ENCODE data around the gene PDCD11.

PDCD11 gene

DNA sequence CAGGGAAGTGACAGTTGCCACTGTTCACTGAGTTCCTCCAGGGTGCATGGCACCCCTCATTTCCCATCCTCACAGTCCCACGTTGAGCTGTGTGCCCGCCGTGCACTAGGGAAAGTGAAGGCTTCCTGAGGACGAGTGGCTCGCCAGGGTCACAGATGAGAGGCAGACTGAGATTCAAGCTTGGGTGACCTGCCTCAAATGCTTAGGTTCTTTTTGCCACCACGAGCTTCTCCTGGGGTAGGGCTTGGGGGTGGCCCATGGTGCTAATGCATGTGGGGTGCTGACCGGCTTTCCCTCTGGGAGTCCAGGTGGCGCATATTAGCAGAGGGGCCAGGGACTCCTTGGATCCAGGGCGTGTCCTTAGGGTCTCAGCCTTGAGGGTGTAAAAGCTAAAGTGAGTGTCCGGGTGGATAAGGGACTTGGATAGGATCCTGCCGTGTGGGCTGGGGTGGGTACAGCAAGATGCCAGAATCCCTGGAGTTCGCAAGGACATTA is 53.8 kb downstream of the PDCD11 start:
- DNase-seq = no peak

GRCh38 chr10:103451091-103451813 is 54.8 kb downstream of the PDCD11 start:
- peak; percentile 32 for DNase-seq

GRCh38 chr10:103451831-103452505 is 55.5 kb downstream of the PDCD11 start, which contains the start of gene CALHM2:
Gene CALHM2 (minus strand): TSS chr10:103452370. CDS start chr10:103449941, 2,429 bp downstream.
- DNase-seq = peak; percentile 38

DNA sequence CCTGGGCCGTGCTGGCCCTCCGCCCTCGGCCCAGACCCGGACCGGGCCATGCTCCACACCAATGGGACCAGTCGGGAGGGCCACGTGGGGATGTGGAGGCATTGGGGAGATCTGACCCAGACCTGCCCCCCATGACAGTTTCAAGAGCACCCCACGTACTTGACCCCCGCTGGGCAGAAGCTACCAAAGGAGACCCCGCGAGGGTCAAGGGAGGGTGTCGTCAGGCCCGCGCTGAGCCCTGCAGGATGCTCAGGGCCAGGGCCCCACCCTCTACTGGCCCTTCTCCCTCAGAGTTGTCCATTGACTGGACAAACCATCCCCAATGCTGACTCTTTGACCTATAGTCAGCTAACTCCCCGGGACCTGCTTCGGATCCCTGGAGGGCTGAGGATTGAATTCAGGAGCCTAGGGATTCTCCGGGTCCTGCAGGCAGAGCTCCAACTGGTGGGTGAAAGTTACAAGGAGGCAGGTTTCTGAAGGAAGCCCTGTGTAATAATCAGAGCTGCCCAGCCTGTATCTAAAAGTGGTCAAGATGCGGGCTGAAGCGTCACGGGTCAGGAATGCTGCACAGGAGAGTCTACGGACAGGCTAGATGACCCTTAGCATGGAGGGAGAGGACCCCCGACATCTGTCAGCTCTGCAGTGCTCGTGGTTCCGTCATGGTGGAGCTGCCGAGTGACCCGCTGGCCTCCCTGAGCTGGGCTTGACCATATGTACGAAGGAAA is 56.2 kb downstream of the PDCD11 start:
- no peak for DNase-seq

DNA sequence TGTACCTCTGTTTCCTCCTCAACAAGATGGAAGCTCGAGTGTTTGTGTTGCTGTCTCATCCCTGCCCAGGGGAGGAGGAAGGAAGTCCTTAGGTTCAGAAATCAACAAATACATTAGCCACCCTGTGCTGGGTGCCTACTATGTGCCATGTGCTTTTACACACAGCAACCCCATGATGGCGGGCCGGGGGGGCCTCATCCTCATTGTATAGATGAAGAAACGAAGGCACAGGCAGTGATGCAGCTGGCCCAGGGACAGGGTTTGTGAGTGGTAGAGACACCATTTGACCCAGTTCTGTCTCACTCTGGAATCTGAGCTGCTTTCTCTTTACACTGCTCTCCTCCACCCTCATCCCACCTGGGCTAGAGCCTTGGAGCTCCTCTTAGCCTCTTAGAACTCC is 57.6 kb downstream of the PDCD11 start:
- no peak for DNase-seq

DNA sequence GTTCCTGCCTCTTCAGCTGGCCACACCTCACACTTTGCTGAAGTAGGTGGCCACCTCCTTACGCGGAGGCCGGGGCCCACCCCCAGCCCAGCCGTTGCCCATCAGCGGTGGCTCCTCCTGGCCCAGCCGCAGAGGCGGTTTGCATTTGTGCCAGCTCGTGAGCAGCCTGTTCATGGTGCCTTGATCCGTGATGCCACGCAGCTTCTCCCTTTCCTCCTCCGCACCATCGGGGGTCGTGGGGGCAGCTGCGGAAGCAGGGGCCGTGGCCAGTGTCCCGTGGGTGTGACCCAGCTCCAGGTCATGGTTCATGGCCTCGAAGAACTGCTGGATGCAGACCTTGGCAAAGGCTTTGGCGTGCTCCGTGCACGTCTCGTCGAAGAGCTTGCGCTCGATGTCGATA is 58.8 kb downstream of the PDCD11 start:
- no peak for DNase-seq

GRCh38 chr10:103456074-103456660 is 59.7 kb downstream of the PDCD11 start:
- DNase-seq = no peak

DNA sequence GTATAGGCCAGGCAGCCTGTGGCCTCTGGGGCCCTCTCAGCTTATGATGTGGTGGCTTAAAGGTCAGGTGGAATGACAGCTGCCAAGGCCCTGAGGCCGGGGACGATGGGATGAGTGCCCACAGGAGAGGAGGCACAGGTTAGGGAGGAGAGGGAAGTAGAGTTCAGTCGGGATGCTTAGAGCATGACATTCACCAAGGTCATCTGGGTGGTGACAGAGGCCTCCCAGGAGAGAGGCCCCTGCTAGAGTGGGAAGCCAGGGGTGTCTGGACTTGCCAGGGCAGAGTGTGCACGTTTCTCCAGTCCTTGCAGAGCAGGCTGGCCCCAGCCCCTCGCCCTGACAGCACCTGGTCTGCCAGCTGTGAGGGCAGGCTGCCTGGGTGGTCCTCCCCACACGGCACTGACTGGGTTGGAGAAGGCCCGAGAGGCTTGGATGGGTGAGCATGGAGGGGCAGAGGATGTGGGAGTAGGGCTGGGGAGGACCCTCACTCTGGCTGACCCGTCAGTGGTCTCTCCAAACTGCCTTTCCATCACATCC is 60.8 kb downstream of the PDCD11 start:
- no peak for DNase-seq

GRCh38 chr10:103457896-103458583 is 61.6 kb downstream of the PDCD11 start:
- no peak for DNase-seq

GRCh38 chr10:103458720-103459119 is 62.3 kb downstream of the PDCD11 start, which contains the start of gene CALHM1:
Gene CALHM1 (minus strand): TSS chr10:103458900. CDS start chr10:103458751, 149 bp downstream.
- no peak for DNase-seq

GRCh38 chr10:103459615-103460014 is 63.2 kb downstream of the PDCD11 start:
- DNase-seq = no peak

DNA sequence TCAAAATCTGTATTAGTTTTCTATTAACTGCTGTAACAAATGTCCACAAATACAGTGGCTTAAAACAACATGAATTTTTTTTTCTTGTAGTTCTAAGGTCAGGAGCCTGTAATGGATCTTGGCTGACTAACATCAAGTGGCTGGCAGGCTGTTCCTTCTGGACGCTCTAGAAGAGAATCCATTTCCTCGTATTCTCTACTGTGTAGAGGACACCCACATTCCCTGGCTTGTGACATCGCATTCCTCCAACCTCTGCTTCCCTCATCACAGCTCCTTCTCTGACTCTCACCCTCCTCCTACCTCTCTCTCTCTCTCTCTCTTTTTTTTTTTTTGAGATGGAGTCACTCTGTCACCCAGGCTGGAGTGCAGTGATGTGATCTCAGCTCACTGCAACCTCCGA is 67.1 kb downstream of the PDCD11 start:
- DNase-seq = no peak

DNA sequence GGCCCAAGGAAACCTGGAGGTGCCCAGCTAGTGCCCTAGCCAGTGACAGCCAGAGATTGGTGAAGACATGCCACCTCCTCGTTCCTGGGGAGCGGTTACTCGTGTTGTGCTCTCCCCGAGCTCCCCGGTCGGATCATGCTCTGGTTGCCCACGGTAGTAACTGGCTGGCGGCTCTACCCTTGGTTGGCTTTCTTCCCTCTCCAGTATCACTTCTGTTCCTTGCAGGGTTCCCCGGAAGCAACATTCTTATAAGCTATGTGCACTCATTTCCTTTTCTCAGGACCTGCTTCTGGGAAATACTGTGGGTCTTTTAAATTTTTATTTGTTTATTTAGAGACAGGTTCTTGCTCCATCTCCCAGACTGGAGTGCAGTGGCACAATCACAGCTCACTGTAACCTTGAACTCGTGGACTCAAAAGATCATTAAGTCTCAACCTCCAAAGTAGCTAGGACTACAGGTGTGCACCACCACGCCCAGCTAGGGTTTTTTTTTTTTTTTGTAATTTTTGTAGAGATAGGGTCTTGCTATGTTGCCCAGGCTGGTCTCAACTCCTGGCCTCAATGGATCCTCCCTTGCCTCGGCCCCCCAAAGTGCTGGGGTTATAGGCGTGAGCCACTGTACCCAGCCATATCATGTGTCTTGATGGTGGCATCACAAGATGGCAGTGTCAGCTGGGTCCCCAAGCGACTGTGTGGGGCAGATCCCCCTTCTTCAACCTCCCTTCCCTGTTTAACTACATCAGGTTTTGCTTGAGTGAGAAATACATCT is 69.2 kb downstream of the PDCD11 start:
- no peak for DNase-seq

- no peak for DNase-seq
These were observed 70.3 kb downstream of the PDCD11 start for GRCh38 chr10:103466734-103467133.

DNA sequence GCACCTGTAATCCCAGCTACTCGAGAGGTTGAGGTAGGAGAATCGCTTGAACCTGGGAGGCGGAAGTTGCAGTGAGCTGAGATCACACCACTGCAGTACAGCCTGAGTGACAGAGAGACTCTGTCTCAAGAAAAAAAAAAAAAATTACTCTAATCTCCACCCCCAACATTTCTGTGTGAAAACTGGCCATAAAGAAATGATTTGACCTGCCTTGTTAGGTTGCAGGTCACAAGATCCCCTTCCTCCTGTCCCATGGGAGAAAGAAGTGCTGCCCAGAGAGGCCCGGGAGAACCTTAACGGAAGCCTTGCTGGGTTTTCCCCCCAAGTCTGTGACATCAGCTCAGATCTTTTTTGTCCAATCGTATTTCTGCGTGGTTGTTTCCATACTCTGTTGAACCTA is 71.0 kb downstream of the PDCD11 start:
- no peak for DNase-seq

- no peak for DNase-seq
These were observed 72.8 kb downstream of the PDCD11 start for GRCh38 chr10:103469201-103469600.

GRCh38 chr10:103470761-103471653 is 74.6 kb downstream of the PDCD11 start:
- peak; percentile 27 for DNase-seq

DNA sequence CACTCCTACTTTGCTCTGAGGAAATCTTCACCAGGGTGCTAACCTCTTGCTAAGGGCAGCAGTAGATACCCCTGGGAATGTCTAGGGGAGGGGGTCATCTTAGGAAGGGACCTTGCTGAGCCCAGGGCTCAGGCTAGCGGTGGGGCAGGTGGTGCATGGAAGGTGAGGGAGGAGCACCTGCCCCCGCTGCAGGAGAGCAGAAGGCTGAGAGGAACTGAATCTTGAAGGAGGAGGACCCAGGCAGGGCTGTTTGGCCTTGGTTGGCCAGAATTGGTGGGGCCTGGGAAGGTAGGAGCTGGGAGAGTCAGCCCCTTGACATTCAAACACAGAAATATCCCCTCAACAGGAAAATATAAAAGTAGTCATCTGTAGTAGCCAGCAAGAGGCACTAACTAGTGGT is 75.6 kb downstream of the PDCD11 start:
- no peak for DNase-seq

DNA sequence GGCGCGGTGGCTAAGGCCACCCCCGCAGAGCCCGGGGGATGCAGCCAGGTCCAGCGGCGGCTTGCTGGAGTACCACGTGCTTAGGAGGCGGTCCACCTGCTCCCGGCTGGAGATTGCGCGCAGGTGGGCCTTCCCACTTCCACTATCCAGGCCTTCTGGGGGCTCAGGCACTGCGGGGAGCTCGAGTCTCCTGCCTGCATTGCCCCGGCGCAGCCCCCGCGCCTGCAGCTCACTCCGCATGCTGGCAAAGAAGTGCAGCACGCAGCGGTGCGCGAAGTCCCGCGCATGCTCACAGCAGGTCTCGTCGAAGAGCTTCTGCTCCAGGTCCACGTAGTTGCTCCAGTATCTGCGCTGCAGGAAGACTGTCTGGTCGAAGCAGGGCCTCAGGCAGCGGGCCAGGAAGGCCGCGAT is 76.8 kb downstream of the PDCD11 start:
- no peak for DNase-seq

GRCh38 chr10:103474077-103474476 is 77.7 kb downstream of the PDCD11 start:
- no peak for DNase-seq
